HG03196 (cell line): ENCODE data around the gene CFAP20.
"Not testable (repeated sequence)": the region's sequence is repeated elsewhere in the genome, so short reads cannot be mapped to it uniquely, and the experiment has no call there.

ENCODE experiments used
- ATAC-seq: cut with Tn5 transposase; IDR thresholded peaks from one replicate; pipeline ENCODE4 v1.9.1; 2021; ENCODE audit not compliant: unreplicated experiment

The CFAP20 gene

GRCh38 chr16:58098207-58099096 lies 30.7 kb downstream of the CFAP20 start:
- ATAC-seq: no peak

GRCh38 chr16:58096249-58096648 lies 32.9 kb downstream of the CFAP20 start:
- ATAC-seq: no peak

GRCh38 chr16:58095575-58095960 lies 33.6 kb downstream of the CFAP20 start:
- ATAC-seq: not testable (repeated sequence)

- no peak for ATAC-seq
These were observed 34.2 kb downstream of the CFAP20 start for GRCh38 chr16:58094791-58095574.

- no peak for ATAC-seq
These were observed 35.2 kb downstream of the CFAP20 start for GRCh38 chr16:58094026-58094425.

- ATAC-seq: not testable (repeated sequence)
These were observed 38.8 kb downstream of the CFAP20 start for GRCh38 chr16:58090396-58090795.

GRCh38 chr16:58088091-58088490 lies 41.1 kb downstream of the CFAP20 start:
- no peak for ATAC-seq

- ATAC-seq: no peak
These were observed 41.8 kb downstream of the CFAP20 start for GRCh38 chr16:58087209-58087913.

- ATAC-seq: no peak
These were observed 42.6 kb downstream of the CFAP20 start for GRCh38 chr16:58086381-58087208.

- ATAC-seq: no peak
These were observed 43.5 kb downstream of the CFAP20 start for GRCh38 chr16:58085584-58086251.

GRCh38 chr16:58085171-58085570 lies 44.0 kb downstream of the CFAP20 start:
- no peak for ATAC-seq

GRCh38 chr16:58084635-58085034 lies 44.5 kb downstream of the CFAP20 start:
- no peak for ATAC-seq

GRCh38 chr16:58082381-58082780 lies 46.8 kb downstream of the CFAP20 start:
- no peak for ATAC-seq

GRCh38 chr16:58080657-58081056 lies 48.5 kb downstream of the CFAP20 start:
- not testable (repeated sequence) for ATAC-seq

- no peak for ATAC-seq
These were observed 51.4 kb downstream of the CFAP20 start for GRCh38 chr16:58077796-58078195.

- ATAC-seq: no peak
These were observed 52.7 kb downstream of the CFAP20 start for GRCh38 chr16:58076514-58076913.

- no peak for ATAC-seq
These were observed 54.5 kb downstream of the CFAP20 start for GRCh38 chr16:58074657-58075056.

GRCh38 chr16:58073086-58073485 lies 56.1 kb downstream of the CFAP20 start:
- not testable (repeated sequence) for ATAC-seq

- not testable (repeated sequence) for ATAC-seq
These were observed 57.0 kb downstream of the CFAP20 start for GRCh38 chr16:58072134-58072533.

- ATAC-seq: no peak
These were observed 58.6 kb downstream of the CFAP20 start for GRCh38 chr16:58070585-58070984.
